GM12801 (cell line): ENCODE data around the gene STX2.

Experiments used
- CTCF ChIP-seq: IDR thresholded peaks from one replicate; pipeline ENCODE4 v1.5.1; 2011; ENCODE audit warnings: control low read depth; ENCODE audit not compliant: insufficient read length; ENCODE audit errors: extremely low read depth

STX2 gene

GRCh38 chr12:130847112-130847511, 8.1 kb upstream of the STX2 start:
- TF ChIP-seq CTCF: no peak

GRCh38 chr12:130846369-130846768, 7.3 kb upstream of the STX2 start:
- no peak for TF ChIP-seq CTCF

- no peak for TF ChIP-seq CTCF
Observed at GRCh38 chr12:130839770-130840404, 837 bp upstream of the STX2 start.

GRCh38 chr12:130838284-130838950, 633 bp downstream of the STX2 start:
- no peak for TF ChIP-seq CTCF

- no peak for TF ChIP-seq CTCF
Observed at GRCh38 chr12:130835436-130835835, 3.6 kb downstream of the STX2 start.

- TF ChIP-seq CTCF: no peak
Observed at GRCh38 chr12:130835011-130835410, 4.0 kb downstream of the STX2 start.

- TF ChIP-seq CTCF: no peak
Observed at GRCh38 chr12:130832561-130833209, 6.4 kb downstream of the STX2 start.
